Measurements from ENCODE around the gene TLNRD1.

DNA sequence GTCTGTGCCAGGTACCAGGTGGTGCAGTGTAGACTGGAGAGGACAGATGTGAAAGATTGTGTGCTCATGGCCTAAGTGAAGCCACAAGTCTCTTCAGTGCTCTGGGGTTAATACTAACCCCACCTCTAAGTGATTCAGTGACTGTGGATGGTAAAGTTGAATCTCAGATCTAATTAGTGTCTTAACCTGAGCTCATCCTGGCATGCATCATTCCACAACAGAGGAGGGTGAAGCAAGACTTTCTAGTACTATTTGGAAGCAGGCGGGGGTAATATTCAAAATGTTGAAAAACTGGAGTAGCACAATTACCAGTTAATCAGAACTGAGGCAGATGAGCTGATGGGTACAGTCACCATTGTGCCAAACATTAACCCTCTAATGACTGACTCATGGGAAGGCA lies 8.3 kb upstream of the TLNRD1 start:
- TF ChIP-seq, protein P1, sequence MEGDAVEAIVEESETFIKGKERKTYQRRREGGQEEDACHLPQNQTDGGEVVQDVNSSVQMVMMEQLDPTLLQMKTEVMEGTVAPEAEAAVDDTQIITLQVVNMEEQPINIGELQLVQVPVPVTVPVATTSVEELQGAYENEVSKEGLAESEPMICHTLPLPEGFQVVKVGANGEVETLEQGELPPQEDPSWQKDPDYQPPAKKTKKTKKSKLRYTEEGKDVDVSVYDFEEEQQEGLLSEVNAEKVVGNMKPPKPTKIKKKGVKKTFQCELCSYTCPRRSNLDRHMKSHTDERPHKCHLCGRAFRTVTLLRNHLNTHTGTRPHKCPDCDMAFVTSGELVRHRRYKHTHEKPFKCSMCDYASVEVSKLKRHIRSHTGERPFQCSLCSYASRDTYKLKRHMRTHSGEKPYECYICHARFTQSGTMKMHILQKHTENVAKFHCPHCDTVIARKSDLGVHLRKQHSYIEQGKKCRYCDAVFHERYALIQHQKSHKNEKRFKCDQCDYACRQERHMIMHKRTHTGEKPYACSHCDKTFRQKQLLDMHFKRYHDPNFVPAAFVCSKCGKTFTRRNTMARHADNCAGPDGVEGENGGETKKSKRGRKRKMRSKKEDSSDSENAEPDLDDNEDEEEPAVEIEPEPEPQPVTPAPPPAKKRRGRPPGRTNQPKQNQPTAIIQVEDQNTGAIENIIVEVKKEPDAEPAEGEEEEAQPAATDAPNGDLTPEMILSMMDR (conservative IDR thresholded peaks at IDR 0.05 in 1 of 2, IDR thresholded peaks at IDR 0.05 in 1 of 2; ENCODE audit: extremely low read depth in 1 of 2, insufficient read depth in 1 of 2, low read depth in 1 of 2, low read length in 2 of 2): no peak
- TF ChIP-seq EZH2 (IDR thresholded peaks at IDR 0.05; ENCODE audit: borderline replicate concordance, low read length): no peak

Measured in mammary epithelial cell (primary cell).